HK-2 (cell line): ENCODE measurements around the gene ECSCR.
"Not testable (repeated sequence)": the region's sequence is repeated elsewhere in the genome, so short reads cannot be mapped to it uniquely, and the experiment has no call there.

Source experiments
- DNase-seq: peaks from one replicate; pipeline ENCODE4 v3.0.0-alpha.2; 2018; ENCODE audit not compliant: unreplicated experiment

Gene ECSCR, protein sequence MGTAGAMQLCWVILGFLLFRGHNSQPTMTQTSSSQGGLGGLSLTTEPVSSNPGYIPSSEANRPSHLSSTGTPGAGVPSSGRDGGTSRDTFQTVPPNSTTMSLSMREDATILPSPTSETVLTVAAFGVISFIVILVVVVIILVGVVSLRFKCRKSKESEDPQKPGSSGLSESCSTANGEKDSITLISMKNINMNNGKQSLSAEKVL

GRCh38 chr5:139462586-139463276 lies at the start of gene ECSCR:
Gene ECSCR, minus strand, starts transcription at chr5:139462743. Its CDS starts 73 bp downstream, at chr5:139462670.
- no peak for DNase-seq

GRCh38 chr5:139504722-139505121 lies 42.2 kb upstream of the ECSCR start:
- not testable (repeated sequence) for DNase-seq

GRCh38 chr5:139503879-139504278 lies 41.3 kb upstream of the ECSCR start:
- DNase-seq, result not testable (repeated sequence)

DNA sequence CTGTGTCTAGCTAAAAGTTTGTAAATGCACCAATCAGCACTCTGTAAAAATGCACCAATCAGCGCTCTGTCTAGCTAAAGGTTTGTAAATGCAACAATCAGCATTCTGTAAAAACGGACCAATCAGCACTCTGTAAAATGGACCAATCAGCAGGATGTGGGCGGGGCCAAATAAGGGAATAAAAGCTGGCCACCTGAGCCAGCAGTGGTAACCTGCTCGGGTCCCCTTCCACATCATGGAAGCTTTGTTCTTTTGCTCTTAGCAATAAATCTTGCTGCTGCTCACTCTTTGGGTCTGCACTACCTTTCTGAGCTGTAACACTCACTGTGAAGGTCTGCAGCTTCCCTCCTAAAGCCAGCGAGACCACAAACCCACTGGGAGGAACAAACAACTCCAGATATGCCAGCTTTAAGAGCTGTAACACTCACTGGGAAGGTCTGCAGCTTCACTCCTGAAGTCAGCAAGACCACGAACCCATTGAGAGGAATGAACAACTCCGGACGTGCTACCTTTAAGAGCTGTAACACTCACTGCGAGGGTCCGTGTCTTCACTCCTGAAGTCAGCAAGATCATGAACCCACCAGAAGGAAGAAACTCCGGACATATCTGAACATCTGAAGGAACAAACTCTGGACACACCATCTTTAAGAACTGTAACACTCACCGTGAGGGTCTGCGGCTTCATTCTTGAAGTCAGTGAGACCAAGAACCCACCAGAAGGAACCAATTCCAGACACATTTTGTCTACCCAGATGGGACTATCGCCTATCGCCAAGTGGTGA lies 40.7 kb upstream of the ECSCR start:
- not testable (repeated sequence) for DNase-seq

- no peak for DNase-seq
Measured at GRCh38 chr5:139501381-139501780, 38.8 kb upstream of the ECSCR start.

DNA sequence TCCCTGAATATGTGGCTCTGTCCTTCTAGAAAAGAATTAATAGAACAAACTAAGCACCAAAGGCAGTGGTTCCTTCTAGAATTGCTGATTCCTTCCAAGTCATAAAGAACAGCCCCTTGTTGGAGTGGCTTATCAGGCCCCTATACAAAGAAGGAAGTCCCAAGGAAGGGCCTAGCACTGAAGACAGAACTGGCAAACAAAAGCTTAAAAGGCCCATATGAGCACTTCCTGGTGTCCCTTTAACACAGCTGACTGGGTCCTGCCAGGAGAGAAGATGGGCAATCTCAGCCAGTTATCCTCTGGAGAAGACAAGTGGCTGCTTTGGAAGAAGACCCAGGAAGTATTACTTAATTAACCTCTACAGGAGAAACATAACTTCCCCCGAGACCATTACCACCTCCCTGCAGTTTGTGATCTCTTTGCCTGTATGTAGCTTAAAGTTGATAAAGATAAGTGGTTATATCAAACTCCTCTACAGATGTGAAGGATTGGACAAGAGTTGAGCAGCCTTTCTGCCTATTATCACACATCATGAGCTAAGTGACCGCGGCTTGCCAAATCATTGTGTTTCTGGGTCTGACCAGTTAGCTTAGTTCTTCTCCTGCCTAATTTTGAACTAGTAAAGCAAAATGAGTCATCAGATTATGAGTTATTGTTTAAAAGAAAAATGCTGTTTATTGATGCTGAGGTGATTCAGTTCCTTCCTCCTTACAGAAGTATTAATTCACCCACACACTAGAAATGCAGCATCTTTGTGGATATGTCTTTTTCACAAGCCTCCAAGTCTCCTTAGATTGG lies 33.3 kb upstream of the ECSCR start:
- DNase-seq, result no peak

- DNase-seq, result no peak
Measured at GRCh38 chr5:139494832-139495231, 32.3 kb upstream of the ECSCR start.

- DNase-seq, result no peak
Measured at GRCh38 chr5:139494256-139494655, 31.7 kb upstream of the ECSCR start.

DNA sequence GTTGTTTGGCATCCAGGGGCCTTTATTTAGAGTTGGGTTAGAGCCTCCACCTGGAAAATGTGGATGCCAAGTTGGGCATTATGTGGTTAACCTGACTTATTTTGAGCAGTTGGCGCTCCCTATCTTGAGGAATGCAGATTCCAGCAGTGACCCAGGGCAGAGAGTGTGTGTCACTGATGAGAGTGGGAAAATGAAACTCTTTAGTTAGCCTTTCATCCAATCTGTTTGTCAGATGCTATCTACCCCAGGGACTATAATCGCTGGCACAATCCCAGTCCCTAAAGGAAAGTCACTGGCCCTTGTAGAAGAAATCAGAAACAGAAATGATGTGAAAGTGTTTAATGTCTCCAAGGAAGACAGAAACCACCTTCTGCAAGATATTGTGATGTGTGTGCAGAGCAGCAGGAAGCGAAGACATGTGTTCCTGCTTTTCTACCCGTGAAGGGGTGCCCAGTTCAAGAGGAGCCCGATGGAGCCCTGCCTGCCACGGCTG lies 30.2 kb upstream of the ECSCR start:
- no peak for DNase-seq

- DNase-seq, result no peak
Measured at GRCh38 chr5:139488260-139488659, 25.7 kb upstream of the ECSCR start.

DNA sequence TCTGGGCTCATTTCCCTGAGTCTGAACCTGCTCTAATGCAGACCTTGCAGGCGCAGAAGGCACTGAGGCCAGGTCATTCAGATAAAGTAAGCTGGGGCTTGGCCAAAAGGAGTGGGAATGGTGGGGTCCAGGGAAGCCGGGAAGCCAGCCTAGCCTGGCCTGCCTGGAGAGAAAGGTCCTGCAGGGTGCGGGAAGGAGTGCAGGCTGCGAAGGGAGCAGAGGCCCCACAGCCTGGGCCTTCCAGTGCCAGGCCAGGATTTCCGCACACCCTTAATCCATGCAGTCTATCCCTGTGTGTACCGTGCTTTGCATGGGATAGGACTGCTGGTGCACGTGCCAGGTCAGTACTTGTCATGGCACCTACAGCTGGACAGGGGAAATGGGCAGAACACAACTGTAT lies 23.7 kb upstream of the ECSCR start:
- DNase-seq, result no peak

DNA sequence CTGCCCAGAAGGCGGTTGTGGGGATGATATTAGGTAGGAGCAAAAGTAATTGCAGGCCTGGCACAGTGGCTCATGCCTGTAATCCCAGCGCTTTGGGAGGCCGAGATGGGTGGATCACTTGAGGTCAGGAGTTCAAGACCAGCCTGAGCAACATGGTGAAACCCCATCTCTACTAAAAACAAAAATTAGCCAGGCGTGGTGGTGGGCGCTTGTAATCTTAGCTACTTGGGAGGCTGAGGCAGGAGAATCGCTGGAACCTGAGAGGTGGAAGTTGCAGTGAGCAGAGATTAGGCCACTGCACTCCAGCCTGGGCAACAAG lies 20.3 kb upstream of the ECSCR start:
- not testable (repeated sequence) for DNase-seq

DNA sequence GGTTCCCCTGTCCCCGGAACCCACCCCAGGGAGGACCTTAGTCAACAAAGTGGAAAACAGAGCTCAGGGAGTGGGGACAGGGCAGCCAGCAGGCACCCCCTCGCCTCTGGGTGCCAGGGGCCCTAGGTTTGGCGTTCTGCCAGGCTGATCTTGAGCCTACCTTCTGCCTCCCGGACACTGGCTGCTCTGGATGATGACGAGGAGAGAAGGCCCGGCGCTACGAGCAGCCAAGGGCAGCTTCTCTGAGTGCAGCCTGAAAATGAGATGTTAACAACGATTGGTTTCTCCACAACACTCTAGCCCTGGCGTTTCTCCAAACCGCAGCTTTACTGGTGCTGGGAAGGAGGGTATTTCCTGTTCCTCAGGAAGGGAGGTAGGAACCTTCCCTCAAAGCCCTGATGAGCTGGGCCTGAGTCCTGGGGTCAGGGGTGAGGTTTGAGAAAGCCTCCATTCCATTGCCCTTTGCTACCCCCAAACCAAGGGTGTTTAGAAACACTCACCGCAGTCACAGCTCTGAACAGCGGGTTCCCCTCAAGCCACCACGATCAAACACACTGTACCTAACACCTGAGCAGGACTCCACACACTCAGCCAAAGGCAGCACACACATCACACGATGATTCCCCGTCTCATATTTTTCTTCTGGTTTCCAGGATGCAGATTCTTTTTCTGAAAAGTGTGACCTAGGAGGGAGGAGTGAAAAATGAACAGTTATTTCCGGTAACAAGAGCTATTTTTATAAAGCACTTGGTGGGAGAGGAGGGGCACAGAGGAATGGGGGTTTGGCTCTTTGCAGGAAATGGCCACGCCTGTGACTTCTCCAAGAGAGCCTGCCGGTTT lies 19.7 kb upstream of the ECSCR start, which contains the start of gene STING1:
TSS of gene STING1 (minus strand) at position 709 of the 840 bp plus-strand sequence. CDS start 1,054 bp downstream, outside the sequence.
- DNase-seq, result peak; percentile 41

- no peak for DNase-seq
Measured at GRCh38 chr5:139481580-139482049, 19.1 kb upstream of the ECSCR start.

GRCh38 chr5:139481122-139481533 lies 18.6 kb upstream of the ECSCR start:
- DNase-seq, result no peak

DNA sequence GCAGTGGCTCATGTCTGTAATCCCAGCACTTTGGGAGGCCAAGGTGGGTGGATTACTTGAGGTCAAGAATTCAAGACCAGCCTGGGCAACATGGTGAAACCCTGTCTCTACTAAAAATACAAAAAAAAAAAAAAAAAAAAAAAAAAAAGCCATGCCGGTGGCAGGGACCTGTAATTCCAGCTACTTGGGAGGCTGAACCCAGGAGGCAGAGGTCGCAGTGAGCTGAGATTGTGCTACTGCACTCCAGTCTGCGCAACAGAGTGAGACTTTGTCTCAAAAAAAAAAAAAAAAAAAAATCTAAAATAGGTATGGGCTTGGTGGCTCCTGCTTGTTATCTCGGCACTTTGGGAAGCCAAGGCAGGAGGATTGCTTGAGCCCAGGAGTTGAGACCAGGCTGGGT lies 17.2 kb upstream of the ECSCR start:
- DNase-seq, result not testable (repeated sequence)

DNA sequence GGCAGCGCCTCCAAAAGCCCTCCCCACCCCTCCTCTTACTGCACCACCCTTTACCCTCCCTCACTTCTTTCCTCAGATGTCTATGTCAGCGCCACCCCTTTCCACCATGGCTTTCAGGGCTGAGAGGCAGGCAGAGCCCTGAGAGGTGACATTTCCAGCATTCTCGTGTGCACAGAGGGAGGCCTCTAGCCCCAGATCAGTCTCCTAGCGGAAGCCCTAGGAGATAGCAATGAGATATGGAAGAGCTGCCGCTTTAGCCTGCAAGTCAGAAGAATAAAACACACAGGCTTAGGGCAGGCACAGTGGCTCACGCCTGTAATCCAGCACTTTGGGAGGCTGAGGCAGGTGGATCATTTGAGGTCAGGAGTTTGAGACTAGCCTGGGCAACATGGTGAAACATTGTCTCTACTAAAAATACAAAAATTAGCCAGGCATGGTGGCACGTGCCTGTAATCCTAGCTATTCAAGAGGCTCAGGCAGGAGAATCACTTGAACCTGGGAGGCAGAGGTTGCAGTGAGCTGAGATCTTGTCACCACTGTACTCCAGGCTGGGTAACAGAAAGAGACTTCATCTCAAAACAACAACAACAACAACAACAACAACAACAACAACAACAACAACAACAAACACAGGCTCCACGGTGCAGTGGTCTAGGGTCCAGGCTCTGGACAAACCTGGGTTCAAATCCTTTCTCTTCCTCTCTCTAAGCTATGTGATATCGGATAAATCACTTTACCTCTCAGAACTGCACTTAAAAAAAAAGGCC lies 16.3 kb upstream of the ECSCR start:
- DNase-seq, result not testable (repeated sequence)

DNA sequence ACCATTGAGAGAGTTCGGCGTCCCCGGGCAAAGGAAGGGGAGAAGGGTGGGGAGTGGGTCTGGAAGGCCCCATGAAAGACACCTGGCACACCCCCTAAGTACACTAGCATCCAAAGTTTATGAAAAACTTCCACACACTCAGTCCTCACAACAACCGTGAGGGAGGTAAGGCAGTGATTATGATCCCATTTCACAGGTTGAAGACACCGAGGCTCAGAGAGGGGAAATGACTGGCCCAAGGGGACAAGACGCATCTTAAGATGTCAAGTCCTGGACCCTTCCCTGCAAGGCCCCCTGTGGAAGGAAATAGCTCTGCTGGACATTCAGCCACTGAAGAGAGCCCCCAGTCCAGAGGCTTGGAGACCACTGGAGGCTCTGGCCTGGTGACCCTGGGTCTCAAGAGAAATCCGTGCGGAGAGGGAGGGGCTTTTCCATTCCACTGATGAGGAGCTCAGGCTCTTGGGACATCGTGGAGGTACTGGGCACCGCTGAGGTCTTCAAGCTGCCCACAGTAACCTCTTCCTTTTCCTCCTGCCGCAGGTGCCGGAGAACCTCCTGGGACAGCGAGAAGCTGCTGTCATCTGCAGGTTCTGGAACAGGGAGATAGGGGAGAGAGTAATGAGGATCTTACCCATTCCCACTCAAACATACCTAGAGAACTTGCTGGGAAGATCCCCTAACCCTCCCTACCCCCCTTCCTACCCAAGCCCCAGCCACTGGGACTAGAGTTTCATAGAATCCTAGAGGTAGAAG lies 13.5 kb upstream of the ECSCR start:
- DNase-seq, result no peak
